Gastrocnemius medialis (tissue), 4 donors: ENCODE results near the gene CDC73. TPM values are rescaled to one million over a fixed set of nuclear protein-coding genes. Genes with fewer than 3 reads are reported as not detected.

Experiments used
- ATAC-seq, 2 donors: fragments of 150-250 bp; one replicate each; pipeline ENCODE4 v1.9.1; 2016
- DNase-seq, 2 donors: peaks; one replicate each; pipeline ENCODE4 v3.0.0-alpha.2; 2019
- H3K27ac ChIP-seq, 4 donors: fragments of 200-600 bp; sonication (generic); 1 replicate in 1 of 4; 2 replicates in 3 of 4; pipeline ENCODE4 v1.5.1; 2016 to 2018; ENCODE audit warnings: mild to moderate bottlenecking in 2 of 4, moderate library complexity in 1 of 4
- H3K27me3 ChIP-seq, 3 donors: fragments of 200-600 bp; sonication (generic) in 2 of 3; 1 replicate in 1 of 3; 2 replicates in 2 of 3; pipeline versions ENCODE4 v1.5.1 to v1.6.0; 2016 to 2019; ENCODE audit warnings: mild to moderate bottlenecking in 1 of 3, moderate library complexity in 1 of 3
- H3K36me3 ChIP-seq, 2 donors: fragments of 200-600 bp; sonication (generic) in 1 of 2; one replicate each; pipeline ENCODE4 v1.5.1; 2017 to 2018
- H3K4me1 ChIP-seq, 2 donors: fragments of 200-600 bp; sonication (generic) in 1 of 2; one replicate each; pipeline ENCODE4 v1.5.1; 2016 to 2017; ENCODE audit warnings: mild to moderate bottlenecking in 2 of 2
- H3K4me3 ChIP-seq, 4 donors: fragments of 200-600 bp; sonication (generic) in 3 of 4; 1 replicate in 1 of 4; 2 replicates in 3 of 4; pipeline ENCODE4 v1.5.1; 2016 to 2019; ENCODE audit warnings: mild to moderate bottlenecking in 2 of 4
- H3K9me3 ChIP-seq, 3 donors: fragments of 200-600 bp; sonication (generic) in 2 of 3; 1 replicate in 1 of 3; 2 replicates in 2 of 3; pipeline ENCODE4 v1.5.1; 2016 to 2019
- CTCF ChIP-seq, 5 experiments: fragments of 450-650 bp in 3 of 5; fragments of 200-600 bp in 2 of 5; sonication (generic) in 2 of 5; IDR thresholded peaks in 4 of 5; conservative IDR thresholded peaks in 1 of 5; 1 replicate in 4 of 5; 2 replicates in 1 of 5; pipeline ENCODE4 v1.5.1; 2016 to 2019; ENCODE audit warnings: antibody characterized with exemption in 5 of 5, mild to moderate bottlenecking in 3 of 5, moderate library complexity in 3 of 5
- POLR2A ChIP-seq, 2 donors: fragments of 450-650 bp; IDR thresholded peaks; one replicate each; pipeline ENCODE4 v1.6.1; 2017; ENCODE audit warnings: antibody characterized with exemption in 2 of 2, mild to moderate bottlenecking in 2 of 2, moderate library complexity in 2 of 2
- in situ Hi-C, 4 donors: fragments of 200-750 bp; cut with MboI; loops; one replicate each; pipeline versions ENCODE4 v1.15.0 to v1.8.0; 2017; ENCODE audit warnings: low sequenced_read_pairs in 4 of 4
- intact Hi-C: fragments of 100-400 bp; cut with DNase I; formaldehyde crosslinking; loops from one replicate; pipeline ENCODE4 v1.15.1; 2023; ENCODE audit warnings: low total_unique reads
- total RNA-seq, 4 donors: library from RNA; depleted of rRNA; stranded (reverse); fragments of >200 nt; gene quantifications; one replicate each; pipeline versions ENCODE4 v1.1.0 to v1.2.3, GENCODE V29; 2016

CDC73 gene
- total RNA-seq, 4 donors from 2014 or later, result 12.3 to 23.7 (median 17.4) TPM

- H3K27ac ChIP-seq, result no peak overlapping the region
- ATAC-seq (no peak), DNase-seq (no peak)
- no peaks in the 10 kb centered on the region for H3K4me1 ChIP-seq
- no peak overlapping the region for H3K4me3 ChIP-seq
- H3K27me3 ChIP-seq, result no peaks in the 10 kb centered on the region
- TF ChIP-seq POLR2A (IDR thresholded peaks at IDR 0.05) (no peak), CTCF (IDR thresholded peaks at IDR 0.05 in 4 of 5, conservative IDR thresholded peaks at IDR 0.05 in 1 of 5) (no peak)
- in situ Hi-C loops, result no loop called here
- H3K36me3 ChIP-seq, result no peaks in the 10 kb centered on the region
- H3K9me3 ChIP-seq, result no peaks in the 10 kb centered on the region
- intact Hi-C loops, result no loop called here
Observed at GRCh38 chr1:193242000-193242399, 120.2 kb downstream of the CDC73 start.

GRCh38 chr1:193249187-193249586 is 127.4 kb downstream of the CDC73 start:
- peaks cover 0 to 28% of the 10 kb centered on the region in 2 donors for H3K36me3 ChIP-seq
- in situ Hi-C loops, result no loop called here
- intact Hi-C loops, result no loop called here

GRCh38 chr1:193251950-193252349 is 130.1 kb downstream of the CDC73 start:
- in situ Hi-C loops, result no loop called here
- Histone ChIP-seq H3K27me3 (no peaks in the 10 kb centered on the region), H3K4me1 (no peaks in the 10 kb centered on the region), H3K27ac (no peak overlapping the region), H3K9me3 (no peaks in the 10 kb centered on the region), H3K36me3 (peaks cover 0 to 28% of the 10 kb centered on the region in 2 donors), H3K4me3 (no peak overlapping the region)
- TF ChIP-seq POLR2A (IDR thresholded peaks at IDR 0.05) (no peak), CTCF (IDR thresholded peaks at IDR 0.05 in 4 of 5, conservative IDR thresholded peaks at IDR 0.05 in 1 of 5) (no peak)
- intact Hi-C loops, result no loop called here
- ATAC-seq (no peak), DNase-seq (no peak)

More at GRCh38 chr1:193249187-193249586, 127.4 kb downstream of the CDC73 start:
- no peaks in the 10 kb centered on the region for H3K4me1 ChIP-seq
- H3K27ac ChIP-seq, result no peak overlapping the region
- H3K4me3 ChIP-seq, result no peak overlapping the region
- no peak for ATAC-seq
- no peaks in the 10 kb centered on the region for H3K27me3 ChIP-seq
- H3K9me3 ChIP-seq, result no peaks in the 10 kb centered on the region
- TF ChIP-seq POLR2A (IDR thresholded peaks at IDR 0.05) (no peak), CTCF (IDR thresholded peaks at IDR 0.05 in 4 of 5, conservative IDR thresholded peaks at IDR 0.05 in 1 of 5) (no peak)
- DNase-seq, result no peak

- intact Hi-C loops, result no loop called here
- ATAC-seq (no peak), DNase-seq (no peak)
- H3K27ac ChIP-seq, result no peak overlapping the region
- no peaks in the 10 kb centered on the region for H3K9me3 ChIP-seq
- H3K4me3 ChIP-seq, result no peak overlapping the region
- H3K36me3 ChIP-seq, result no peaks in the 10 kb centered on the region
- no peak for TF ChIP-seq POLR2A (IDR thresholded peaks at IDR 0.05)
- no peak for TF ChIP-seq CTCF (IDR thresholded peaks at IDR 0.05 in 4 of 5, conservative IDR thresholded peaks at IDR 0.05 in 1 of 5)
- H3K4me1 ChIP-seq, result no peaks in the 10 kb centered on the region
- no peaks in the 10 kb centered on the region for H3K27me3 ChIP-seq
- in situ Hi-C loops, result no loop called here
Observed at GRCh38 chr1:193256019-193256418, 134.2 kb downstream of the CDC73 start.

- intact Hi-C loops, result no loop called here
Observed at GRCh38 chr1:193259636-193260035, 137.8 kb downstream of the CDC73 start.

More at GRCh38 chr1:193259636-193260035, 137.8 kb downstream of the CDC73 start:
- no peak for DNase-seq
- TF ChIP-seq CTCF (IDR thresholded peaks at IDR 0.05 in 4 of 5, conservative IDR thresholded peaks at IDR 0.05 in 1 of 5), result no peak
- TF ChIP-seq POLR2A (IDR thresholded peaks at IDR 0.05), result no peak
- Histone ChIP-seq H3K27me3 (no peaks in the 10 kb centered on the region), H3K27ac (no peak overlapping the region), H3K9me3 (no peaks in the 10 kb centered on the region), H3K4me3 (no peak overlapping the region), H3K4me1 (no peaks in the 10 kb centered on the region), H3K36me3 (no peaks in the 10 kb centered on the region)
- in situ Hi-C loops, result no loop called here
- ATAC-seq, result no peak
